IMR-90 (cell line): ENCODE data around the gene TREM2. TPM values are rescaled to one million over a fixed set of nuclear protein-coding genes. Genes with fewer than 3 reads are reported as not detected.

Experiments
- ATAC-seq: fragments of 200-7000 bp; cut with Tn5 transposase; 2 replicates; pipeline ENCODE4 v1.9.1; 2020; ENCODE audit warnings: low read depth, mild to moderate bottlenecking, moderate library complexity
- BruUV-seq: library from RNA; stranded (reverse); fragments of 400-500 nt; replicated peaks from 2 replicates; lab custom pipeline; 2021; lab: Mats Ljungman, UMichigan
- CTCF ChIA-PET: fragments of 300-600 bp; formaldehyde crosslinking; extraction: SDS; loops from one replicate; lab custom pipeline; 2021; ENCODE audit warnings: antibody characterized with exemption; lab: Yijun Ruan, JAX
- POLR2A ChIA-PET: fragments of 300-600 bp; sonication (Branson Sonifier 250); formaldehyde crosslinking; loops from one replicate; lab custom pipeline; 2022; ENCODE audit warnings: antibody characterized with exemption; ENCODE audit not compliant: unreplicated experiment; lab: Charles Lee
- DNase-seq: peaks from one replicate; pipeline ENCODE4 v3.0.0; 2013
- H2AFZ ChIP-seq: replicated peaks from 2 replicates; pipeline ENCODE3; 2013; ENCODE audit warnings: low read length, mild to moderate bottlenecking; ENCODE audit not compliant: poor library complexity
- H2AK5ac ChIP-seq: 2 replicates; pipeline ENCODE4 v1.6.1; 2013; ENCODE audit warnings: low read depth, low read length, inconsistent platforms
- H2AK9ac ChIP-seq: replicated peaks from 2 replicates; pipeline ENCODE3; 2013; ENCODE audit warnings: mild to moderate bottlenecking, low read depth, low read length, moderate library complexity; ENCODE audit not compliant: poor library complexity
- H2BK120ac ChIP-seq: 2 replicates; pipeline ENCODE4 v1.6.1; 2013; ENCODE audit warnings: low read depth, low read length, inconsistent platforms
- H2BK15ac ChIP-seq: 3 replicates; pipeline ENCODE4 v1.6.1; 2013; ENCODE audit warnings: low read depth, low read length, inconsistent platforms
- H2BK20ac ChIP-seq: 2 replicates; pipeline ENCODE4 v1.6.1; 2013; ENCODE audit warnings: low read depth, mild to moderate bottlenecking, inconsistent platforms, low read length, moderate library complexity
- H2BK5ac ChIP-seq: 2 replicates; pipeline ENCODE4 v1.6.1; 2013; ENCODE audit warnings: mild to moderate bottlenecking, low read depth, low read length, inconsistent platforms; ENCODE audit not compliant: poor library complexity, severe bottlenecking
- H3K14ac ChIP-seq: replicated peaks from 2 replicates; pipeline ENCODE4 v1.6.1; 2013; ENCODE audit warnings: low read depth, low read length, inconsistent platforms
- H3K18ac ChIP-seq: 2 replicates; pipeline ENCODE4 v1.6.1; 2013; ENCODE audit warnings: low read depth, low read length, control low read depth
- H3K23ac ChIP-seq: 2 replicates; pipeline ENCODE4 v1.6.1; 2013; ENCODE audit warnings: low read depth, low read length, inconsistent platforms
- H3K27ac ChIP-seq: 2 replicates; pipeline ENCODE4 v1.5.1; 2013; ENCODE audit warnings: mild to moderate bottlenecking, control low read depth, low read length; ENCODE audit not compliant: insufficient read depth
- H3K27me3 ChIP-seq: 2 replicates; pipeline ENCODE4 v1.6.1; 2013; ENCODE audit warnings: low read length; ENCODE audit not compliant: control insufficient read depth, insufficient read depth
- H3K36me3 ChIP-seq: 2 replicates; pipeline ENCODE4 v1.6.1; 2013; ENCODE audit warnings: low read length, mixed read lengths; ENCODE audit not compliant: control insufficient read depth, insufficient read depth
- H3K4ac ChIP-seq: 2 replicates; pipeline ENCODE4 v1.6.1; 2013; ENCODE audit warnings: low read depth, low read length, inconsistent platforms
- H3K4me1 ChIP-seq: 2 replicates; pipeline ENCODE4 v1.6.1; 2013; ENCODE audit warnings: low read length, mixed read lengths; ENCODE audit not compliant: control insufficient read depth, insufficient read depth
- H3K4me2 ChIP-seq: 2 replicates; pipeline ENCODE4 v1.6.1; 2013; ENCODE audit warnings: low read depth, mild to moderate bottlenecking, control low read depth, low read length, moderate library complexity
- H3K4me3 ChIP-seq: 2 replicates; pipeline ENCODE4 v1.5.1; 2013; ENCODE audit warnings: low read depth, mild to moderate bottlenecking, control low read depth, low read length, moderate library complexity; ENCODE audit not compliant: insufficient read depth
- H3K56ac ChIP-seq: 2 replicates; pipeline ENCODE4 v1.6.1; 2013; ENCODE audit warnings: low read length, inconsistent platforms; ENCODE audit not compliant: insufficient read depth; ENCODE audit errors: extremely low read depth
- H3K79me1 ChIP-seq, 2 experiments: 2 replicates each; pipeline ENCODE4 v1.6.1; 2013; ENCODE audit warnings: low read length in 2 of 2, inconsistent platforms in 1 of 2, low read depth in 1 of 2
- H3K9ac ChIP-seq: 2 replicates; pipeline ENCODE4 v1.6.1; 2013; ENCODE audit warnings: low read depth, low read length, control low read depth
- H3K9me1 ChIP-seq: 2 replicates; pipeline ENCODE4 v1.6.1; 2013; ENCODE audit warnings: low read length, inconsistent platforms; ENCODE audit not compliant: insufficient read depth
- H3K9me3 ChIP-seq: 2 replicates; pipeline ENCODE4 v1.6.1; 2013; ENCODE audit warnings: low read length; ENCODE audit not compliant: control insufficient read depth, insufficient read depth
- H4K20me1 ChIP-seq: 2 replicates; pipeline ENCODE4 v1.6.1; 2013; ENCODE audit warnings: low read length, inconsistent platforms; ENCODE audit not compliant: insufficient read depth
- H4K5ac ChIP-seq: 2 replicates; pipeline ENCODE4 v1.6.1; 2013; ENCODE audit warnings: mild to moderate bottlenecking, low read depth, low read length, control low read depth
- H4K8ac ChIP-seq, 2 experiments: 2 replicates each; pipeline ENCODE4 v1.6.1; 2013; ENCODE audit warnings: low read depth in 2 of 2, low read length in 2 of 2, control low read depth in 1 of 2, inconsistent platforms in 1 of 2
- H4K91ac ChIP-seq: 2 replicates; pipeline ENCODE4 v1.6.1; 2013; ENCODE audit warnings: low read depth, low read length, inconsistent platforms; ENCODE audit not compliant: insufficient read depth
- BHLHE40 ChIP-seq: fragments of 150-350 bp; IDR thresholded peaks from 2 replicates; pipeline ENCODE4 v1.6.1; 2016; ENCODE audit warnings: mild to moderate bottlenecking, low read depth, low read length
- CEBPB ChIP-seq: IDR thresholded peaks from 2 replicates; pipeline ENCODE4 v1.6.1; 2012; ENCODE audit warnings: low read depth, low read length, improper control_type of control experiment
- CHD1 ChIP-seq: IDR thresholded peaks from 2 replicates; pipeline ENCODE4 v1.6.1; 2012; ENCODE audit warnings: low read depth, low read length, improper control_type of control experiment
- FOS ChIP-seq: fragments of 150-350 bp; IDR thresholded peaks from 2 replicates; pipeline ENCODE4 v1.6.1; 2016; ENCODE audit warnings: low read depth, low read length
- MAZ ChIP-seq: IDR thresholded peaks from 2 replicates; pipeline ENCODE4 v1.6.1; 2012; ENCODE audit warnings: low read depth, mild to moderate bottlenecking, low read length, improper control_type of control experiment, moderate library complexity, borderline replicate concordance
- MXI1 ChIP-seq: IDR thresholded peaks from 2 replicates; pipeline ENCODE4 v1.6.1; 2012; ENCODE audit warnings: low read depth, mild to moderate bottlenecking, low read length, moderate library complexity, borderline replicate concordance
- NFE2L2 ChIP-seq: fragments of 150-350 bp; IDR thresholded peaks from 2 replicates; pipeline ENCODE4 v1.6.1; 2016; ENCODE audit warnings: low read depth, mild to moderate bottlenecking, low read length
- POLR2A ChIP-seq: IDR thresholded peaks from 2 replicates; pipeline ENCODE4 v1.6.1; 2012; ENCODE audit warnings: mild to moderate bottlenecking, low read depth, low read length
- RAD21 ChIP-seq: IDR thresholded peaks from 2 replicates; pipeline ENCODE4 v1.6.1; 2012; ENCODE audit warnings: low read length, improper control_type of control experiment
- RCOR1 ChIP-seq: IDR thresholded peaks from 2 replicates; pipeline ENCODE4 v1.6.1; 2012; ENCODE audit warnings: mild to moderate bottlenecking, low read length, improper control_type of control experiment; ENCODE audit not compliant: insufficient replicate concordance
- RFX5 ChIP-seq: IDR thresholded peaks from 2 replicates; pipeline ENCODE4 v1.8.0; 2012; ENCODE audit warnings: low read depth, mild to moderate bottlenecking, low read length, moderate library complexity
- SMC3 ChIP-seq: fragments of 150-350 bp; IDR thresholded peaks from 2 replicates; pipeline ENCODE4 v1.6.1; 2016; ENCODE audit warnings: low read depth, mild to moderate bottlenecking, antibody characterized with exemption, low read length, moderate library complexity
- USF2 ChIP-seq: fragments of 150-350 bp; IDR thresholded peaks from 2 replicates; pipeline ENCODE4 v1.6.1; 2017; ENCODE audit warnings: mild to moderate bottlenecking, antibody characterized with exemption, low read length, low read depth
- WGBS, 2 experiments: methylation state at CpG; one replicate each; pipeline versions ENCODE4 v1.1.5 to v1.1.7; 2013; ENCODE audit warnings: missing lambda C conversion rate in 2 of 2; ENCODE audit not compliant: insufficient read length in 1 of 2; ENCODE audit errors: extremely low coverage in 2 of 2; 5-methylcytosine and 5-hydroxymethylcytosine counted together
- dilution Hi-C: fragments of 300-500 bp; cut with HindIII; formaldehyde crosslinking; loops from one replicate; pipeline ENCODE4 v1.14.3; 2018; ENCODE audit warnings: low sequenced_read_pairs; ENCODE audit not compliant: unreplicated experiment
- in situ Hi-C: fragments of 300-500 bp; cut with MboI; formaldehyde crosslinking; loops from 3 replicates; pipeline ENCODE4 v1.14.3; 2019; ENCODE audit warnings: low sequenced_read_pairs, inconsistent platforms, mixed read lengths
- intact Hi-C: fragments of 100-400 bp; cut with micrococcal nuclease; formaldehyde crosslinking; loops from 2 replicates; pipeline ENCODE4 v1.10.0; 2022
- polyA plus RNA-seq, 3 experiments: library from polyadenylated mRNA; depleted of rRNA; stranded (reverse); fragments of >200 nt; gene quantifications; 2 replicates each; pipeline ENCODE4 v1.2.3, GENCODE V29; 2012; ENCODE audit warnings: low replicate concordance in 1 of 3
- total RNA-seq: library from RNA; depleted of rRNA; stranded (reverse); fragments of >200 nt; gene quantifications from 2 replicates; pipeline ENCODE4 v1.2.3, GENCODE V29; 2012
- TF ChIP-seq, protein P1 (sequence below): conservative IDR thresholded peaks from 2 replicates; pipeline ENCODE4 v1.5.1; 2012; ENCODE audit warnings: mild to moderate bottlenecking, low read depth, low read length, improper control_type of control experiment
- TF ChIP-seq, protein P2 (sequence below): fragments of 150-350 bp; IDR thresholded peaks from 2 replicates; pipeline ENCODE4 v1.6.1; 2016; ENCODE audit warnings: low read depth, mild to moderate bottlenecking, low read length, moderate library complexity, borderline replicate concordance

TREM2 gene
- total and polyA plus RNA-seq, 2 of the 4 experiments (the other 2 are of a cell fraction), result not detected

DNA sequence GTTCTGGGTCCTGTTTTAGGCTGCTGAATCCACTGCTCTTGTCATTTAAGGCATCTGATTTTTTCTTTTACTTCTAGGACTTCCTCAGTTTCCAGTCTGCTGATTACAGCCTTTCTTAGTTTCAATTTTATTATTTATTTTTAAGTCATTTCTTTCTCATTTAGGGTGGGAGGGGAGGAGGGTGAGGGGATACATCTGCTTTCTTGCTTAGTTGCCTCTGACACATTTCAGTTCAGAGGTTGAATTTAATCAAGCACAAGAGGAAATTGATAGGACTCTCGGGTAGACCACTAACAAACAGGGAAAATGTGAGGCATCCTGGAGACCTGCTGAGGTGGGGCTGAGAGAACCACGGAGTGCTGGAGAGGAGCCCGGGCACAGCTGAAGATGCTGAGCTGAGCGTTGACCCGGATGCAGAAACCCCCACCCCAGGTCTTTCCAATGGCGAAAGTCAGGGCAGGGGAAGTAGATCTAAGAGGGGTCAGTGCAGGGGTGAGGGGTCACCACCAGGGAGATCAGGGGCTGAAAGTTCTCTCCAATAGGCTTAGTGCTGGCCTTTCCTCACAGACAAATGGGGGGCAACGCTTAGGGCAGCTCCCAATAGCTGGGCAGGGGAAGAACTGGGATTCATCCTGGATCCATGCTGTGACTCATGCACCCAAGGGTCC, 45.7 kb upstream of the TREM2 start:
- H4K5ac ChIP-seq, result no peak overlapping the region
- H3K27me3 ChIP-seq, result no peaks in the 10 kb centered on the region
- WGBS, 2 experiments, result no CpG with 5 or more reads among the region's 7 CpGs
- H3K14ac ChIP-seq, result no peak overlapping the region
- H4K91ac ChIP-seq, result no peak overlapping the region
- no peaks in the 10 kb centered on the region for H3K36me3 ChIP-seq
- H3K4me3 ChIP-seq, result no peak overlapping the region
- H2BK20ac ChIP-seq, result no peak overlapping the region
- H2BK120ac ChIP-seq, result no peak overlapping the region
- H2BK5ac ChIP-seq, result no peak overlapping the region
- H4K20me1 ChIP-seq, result no peaks in the 10 kb centered on the region
- H3K56ac ChIP-seq, result no peak overlapping the region
- no peak overlapping the region for H3K9ac ChIP-seq
- ChIA-PET CTCF (no interaction called here), POLR2A (no interaction called here)
- H3K4me2 ChIP-seq, result no peak overlapping the region
- no peak overlapping the region for H2AK9ac ChIP-seq
- H3K27ac ChIP-seq, result no peak overlapping the region
- dilution Hi-C loops, result no loop called here
- H2AK5ac ChIP-seq, result no peak overlapping the region
- no peak overlapping the region for H2BK15ac ChIP-seq
- no TSS peak for BruUV-seq
- no peaks in the 10 kb centered on the region for H3K9me3 ChIP-seq
- intact Hi-C loops, result no loop called here
- in situ Hi-C loops, result no loop called here
- ATAC-seq, result no peak
- no peak overlapping the region for H2AFZ ChIP-seq
- no peak overlapping the region for H3K23ac ChIP-seq
- H3K79me1 ChIP-seq, result no peaks in the 10 kb centered on the region
- H4K8ac ChIP-seq, result no peak overlapping the region
- no peaks in the 10 kb centered on the region for H3K4me1 ChIP-seq
- H3K4ac ChIP-seq, result no peak overlapping the region
- H3K9me1 ChIP-seq, result no peaks in the 10 kb centered on the region
- no peak overlapping the region for H3K18ac ChIP-seq
- TF ChIP-seq SMC3 (no peak), CHD1 (no peak), BHLHE40 (no peak), CEBPB (no peak), FOS (no peak), RAD21 (no peak), RFX5 (no peak), RCOR1 (no peak), NFE2L2 (no peak), USF2 (no peak), POLR2A (no peak), MAZ (no peak), MXI1 (no peak)
- TF ChIP-seq, protein P1, sequence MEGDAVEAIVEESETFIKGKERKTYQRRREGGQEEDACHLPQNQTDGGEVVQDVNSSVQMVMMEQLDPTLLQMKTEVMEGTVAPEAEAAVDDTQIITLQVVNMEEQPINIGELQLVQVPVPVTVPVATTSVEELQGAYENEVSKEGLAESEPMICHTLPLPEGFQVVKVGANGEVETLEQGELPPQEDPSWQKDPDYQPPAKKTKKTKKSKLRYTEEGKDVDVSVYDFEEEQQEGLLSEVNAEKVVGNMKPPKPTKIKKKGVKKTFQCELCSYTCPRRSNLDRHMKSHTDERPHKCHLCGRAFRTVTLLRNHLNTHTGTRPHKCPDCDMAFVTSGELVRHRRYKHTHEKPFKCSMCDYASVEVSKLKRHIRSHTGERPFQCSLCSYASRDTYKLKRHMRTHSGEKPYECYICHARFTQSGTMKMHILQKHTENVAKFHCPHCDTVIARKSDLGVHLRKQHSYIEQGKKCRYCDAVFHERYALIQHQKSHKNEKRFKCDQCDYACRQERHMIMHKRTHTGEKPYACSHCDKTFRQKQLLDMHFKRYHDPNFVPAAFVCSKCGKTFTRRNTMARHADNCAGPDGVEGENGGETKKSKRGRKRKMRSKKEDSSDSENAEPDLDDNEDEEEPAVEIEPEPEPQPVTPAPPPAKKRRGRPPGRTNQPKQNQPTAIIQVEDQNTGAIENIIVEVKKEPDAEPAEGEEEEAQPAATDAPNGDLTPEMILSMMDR, result no peak
- TF ChIP-seq, protein P2, sequence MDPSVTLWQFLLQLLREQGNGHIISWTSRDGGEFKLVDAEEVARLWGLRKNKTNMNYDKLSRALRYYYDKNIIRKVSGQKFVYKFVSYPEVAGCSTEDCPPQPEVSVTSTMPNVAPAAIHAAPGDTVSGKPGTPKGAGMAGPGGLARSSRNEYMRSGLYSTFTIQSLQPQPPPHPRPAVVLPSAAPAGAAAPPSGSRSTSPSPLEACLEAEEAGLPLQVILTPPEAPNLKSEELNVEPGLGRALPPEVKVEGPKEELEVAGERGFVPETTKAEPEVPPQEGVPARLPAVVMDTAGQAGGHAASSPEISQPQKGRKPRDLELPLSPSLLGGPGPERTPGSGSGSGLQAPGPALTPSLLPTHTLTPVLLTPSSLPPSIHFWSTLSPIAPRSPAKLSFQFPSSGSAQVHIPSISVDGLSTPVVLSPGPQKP, result no peak
- no peak for DNase-seq
